Measurements from ENCODE around the gene TGIF1. TPM values are rescaled to one million over a fixed set of nuclear protein-coding genes. Genes with fewer than 3 reads are reported as not detected.
A peak's percentile ranks its signal among the peaks of the same experiment; 100 is the strongest.

The TGIF1 gene
- total and polyA plus RNA-seq, 9 of the 15 experiments (the other 6 are each of a cell fraction or from before 2014, with no cell fraction given) = 16.1 to 77.7 (median 44.6) TPM

DNA sequence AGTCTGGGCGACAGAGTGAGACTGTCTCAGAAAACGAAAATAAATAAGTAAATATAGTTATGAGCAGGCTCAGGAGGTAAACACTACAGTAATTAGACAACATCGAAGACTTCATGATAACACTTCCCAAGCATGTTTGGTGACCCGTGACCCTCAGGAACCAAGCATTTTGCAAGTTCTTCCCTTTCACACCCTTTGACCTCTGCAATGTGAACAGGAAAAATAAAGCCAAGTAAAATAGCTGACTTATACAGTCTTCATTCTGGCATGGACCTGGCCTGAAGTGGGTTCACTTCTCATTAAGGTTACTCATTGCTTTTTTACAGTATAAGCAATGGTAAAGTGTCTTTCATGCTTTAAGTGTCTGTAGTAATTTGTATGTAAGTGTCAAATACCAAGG, 15.3 kb upstream of the TGIF1 start:
- intact Hi-C loops (cut with micrococcal nuclease) = no loop called here
- H3K9me1 ChIP-seq (ENCODE audit: control insufficient read depth, insufficient read depth, low read length) = no peaks in the 10 kb centered on the region
- in situ Hi-C loops (cut with MboI) = no loop called here

DNA sequence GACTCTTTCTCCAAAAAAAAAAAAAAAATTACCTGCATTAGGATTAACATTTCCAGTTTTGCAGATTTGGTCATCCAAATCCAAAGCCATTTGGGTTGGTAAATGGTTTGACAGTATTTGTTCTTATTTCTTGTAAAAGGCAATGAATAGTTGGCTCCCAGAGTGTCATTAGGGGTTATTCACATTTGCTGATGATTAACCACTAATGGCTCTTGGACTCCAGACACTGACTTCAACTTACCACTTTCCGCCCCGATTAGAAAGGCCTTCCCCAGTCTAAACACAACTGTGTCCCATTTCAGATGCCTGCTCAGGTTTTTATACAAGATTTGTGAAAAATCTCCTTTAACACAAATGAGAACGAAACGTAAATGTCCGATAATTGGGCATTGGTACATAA, 9.6 kb upstream of the TGIF1 start:
- in situ Hi-C loops (cut with MboI) = no loop called here
- Histone ChIP-seq H3K27me3 (ENCODE audit: control insufficient read depth in 2 of 2, insufficient read depth in 2 of 2, low read length in 2 of 2) (no peaks in the 10 kb centered on the region), H4K20me1 (replicated peaks; ENCODE audit: control insufficient read depth, insufficient read depth, low read length) (no peaks in the 10 kb centered on the region), H3K9me3 (replicated peaks; ENCODE audit: control insufficient read depth, insufficient read depth, low read depth, low read length) (no peaks in the 10 kb centered on the region), H2AFZ (ENCODE audit: low read depth, low read length) (peak overlapping the region; percentile 71), H3K27ac (ENCODE audit: extremely low read depth, low read depth, low read length) (no peak overlapping the region), H3K36me3 (ENCODE audit: control insufficient read depth, insufficient read depth, low read length) (no peaks in the 10 kb centered on the region), H3K9ac (ENCODE audit: insufficient read depth in 1 of 2, low read depth in 2 of 2, low read length in 2 of 2) (no peak overlapping the region), H3K4me2 (ENCODE audit: insufficient read depth, low read length) (no peak overlapping the region), H3K4me1 (replicated peaks in 1 of 2; ENCODE audit: control insufficient read depth in 2 of 2, insufficient read depth in 2 of 2, low read length in 2 of 2) (peaks cover 15 to 22% of the 10 kb centered on the region in 2 experiments), H3K4me3 (no peak overlapping the region), H3K9me1 (ENCODE audit: control insufficient read depth, insufficient read depth, low read length) (no peaks in the 10 kb centered on the region), H3K79me2 (ENCODE audit: control insufficient read depth, insufficient read depth, low read length) (0 out of 3 replicates have a peak, but pooled peaks cover 2% of the 10 kb centered on the region)
- WGBS (ENCODE audit: insufficient coverage, low coverage, missing lambda C conversion rate) = 91% methylated on average over 5 of the region's 5 CpGs
- no TSS peak for BruUV-seq (replicated peaks)
- ATAC-seq = no peak
- DNase-seq (ENCODE audit: extremely low read depth in 1 of 4, low spot score in 3 of 4) = no peak
- ChIA-PET CTCF (ENCODE audit: low intra/inter-chr PET ratio) (interaction anchor here (1.1 kb wide), 1 partner anchor 226 kb away, joined by 4 read pairs; no protein-coding TSS in a partner anchor), POLR2A (no interaction called here)
- no peak for FAIRE-seq
- intact Hi-C loops (cut with micrococcal nuclease) = no loop called here
- no peak for TF ChIP-seq POU5F1 (IDR thresholded peaks at IDR 0.05; ENCODE audit: borderline replicate concordance, low read depth, low read length, partially characterized antibody)
- TF ChIP-seq NR1H2 (CRISPR knock-in tag; IDR thresholded peaks at IDR 0.05) = no peak
- no peak for TF ChIP-seq VEZF1 (CRISPR knock-in tag; IDR thresholded peaks at IDR 0.05)
- no peak for TF ChIP-seq ZFPM2 (CRISPR knock-in tag; IDR thresholded peaks at IDR 0.05)
- TF ChIP-seq KLF16 (IDR thresholded peaks at IDR 0.05) = no peak
- no peak for TF ChIP-seq ZBTB7A (IDR thresholded peaks at IDR 0.05; ENCODE audit: borderline replicate concordance, control insufficient read depth, low read depth, low read length)
- TF ChIP-seq PRMT5 (CRISPR knock-in tag; IDR thresholded peaks at IDR 0.05) = no peak
- TF ChIP-seq ZNF766 (CRISPR knock-in tag; conservative IDR thresholded peaks at IDR 0.05) = no peak

More for the DNA sequence above, 15.3 kb upstream of the TGIF1 start:
- DNase-seq (ENCODE audit: extremely low read depth in 1 of 4, low spot score in 3 of 4) (no peak), ATAC-seq (no peak; the same call in 1 of the 3 replicates), FAIRE-seq (no peak)
- Histone ChIP-seq H3K27me3 (ENCODE audit: control insufficient read depth in 2 of 2, insufficient read depth in 2 of 2, low read length in 2 of 2) (no peaks in the 10 kb centered on the region), H3K36me3 (ENCODE audit: control insufficient read depth, insufficient read depth, low read length) (no peaks in the 10 kb centered on the region), H3K9ac (ENCODE audit: insufficient read depth in 1 of 2, low read depth in 2 of 2, low read length in 2 of 2) (no peak overlapping the region), H3K4me1 (replicated peaks in 1 of 2; ENCODE audit: control insufficient read depth in 2 of 2, insufficient read depth in 2 of 2, low read length in 2 of 2) (no peaks in the 10 kb centered on the region; a peak in 1 of 5 replicates), H2AFZ (ENCODE audit: low read depth, low read length) (peak overlapping the region; percentile 40; the same call in 1 of the 2 replicates), H4K20me1 (replicated peaks; ENCODE audit: control insufficient read depth, insufficient read depth, low read length) (no peaks in the 10 kb centered on the region), H3K79me2 (ENCODE audit: control insufficient read depth, insufficient read depth, low read length) (no peaks in the 10 kb centered on the region), H3K4me2 (ENCODE audit: insufficient read depth, low read length) (no peak overlapping the region), H3K4me3 (no peak overlapping the region), H3K9me3 (replicated peaks; ENCODE audit: control insufficient read depth, insufficient read depth, low read depth, low read length) (no peaks in the 10 kb centered on the region), H3K27ac (ENCODE audit: extremely low read depth, low read depth, low read length) (no peak overlapping the region)
- BruUV-seq (replicated peaks) = no TSS peak
- ChIA-PET CTCF (ENCODE audit: low intra/inter-chr PET ratio) (no interaction called here), POLR2A (interaction anchor here (1.4 to 2.3 kb wide), 2 partner anchors 12 to 29 kb away, joined by 3 to 11 read pairs; no protein-coding TSS in a partner anchor)
- no peak for TF ChIP-seq TSC22D4 (tag; IDR thresholded peaks at IDR 0.05)
- TF ChIP-seq TGIF2 (CRISPR knock-in tag; IDR thresholded peaks at IDR 0.05) = 0 out of 2 replicates have a peak, but pooled peaks have one; percentile 19
- peak; percentile 61 for TF ChIP-seq NR2C1 (IDR thresholded peaks at IDR 0.05)
- peak; percentile 53; the same call in 1 of the 2 replicates for TF ChIP-seq NR2C1 (tag; IDR thresholded peaks at IDR 0.05)
- WGBS (ENCODE audit: insufficient coverage, low coverage, missing lambda C conversion rate) = 45% methylated on average over 4 of the region's 4 CpGs

All from K562 (cell line).